ENCODE data around the gene SMC5.

Gene SMC5

DNA sequence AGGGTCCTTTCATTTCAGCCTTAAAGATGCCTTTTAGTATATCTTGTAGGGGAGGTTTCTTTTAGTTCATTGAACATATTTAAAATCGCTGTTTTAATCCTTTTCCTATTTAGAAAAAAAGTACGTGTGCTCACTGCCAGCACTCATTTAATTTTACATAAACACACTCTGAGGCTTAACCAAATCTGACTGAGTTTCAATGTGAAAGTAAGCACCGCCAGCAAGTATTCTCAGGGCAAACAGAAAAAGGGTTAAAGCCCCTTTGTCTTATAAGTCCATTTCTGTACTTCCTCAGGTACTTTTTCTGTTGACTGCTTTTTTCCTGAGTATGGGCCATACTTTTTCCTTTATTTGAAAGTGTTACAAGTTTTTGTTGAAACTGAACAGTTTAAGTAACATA is 31.8 kb downstream of the SMC5 start:
- Histone ChIP-seq H4K8ac (ENCODE audit: low read length) (no peak overlapping the region), H3K18ac (ENCODE audit: low read depth in 1 of 2, low read length in 2 of 2) (no peak overlapping the region), H3K79me1 (replicated peaks; ENCODE audit: low read length, poor library complexity, severe bottlenecking) (peaks cover 12% of the 10 kb centered on the region), H2AK5ac (ENCODE audit: low read length, severe bottlenecking) (no peak overlapping the region), H3K4ac (ENCODE audit: low read depth in 1 of 2, low read length in 2 of 2) (no peak overlapping the region), H2AFZ (ENCODE audit: low read depth, low read length) (no peak overlapping the region), H2BK15ac (ENCODE audit: low read depth, poor library complexity, severe bottlenecking) (no peak overlapping the region), H4K91ac (ENCODE audit: low read length) (no peak overlapping the region), H3K27me3 (ENCODE audit: control insufficient read depth in 1 of 2, insufficient read depth in 1 of 2, low read length in 2 of 2) (no peaks in the 10 kb centered on the region), H2BK12ac (ENCODE audit: low read length in 2 of 2) (no peak overlapping the region), H3K14ac (ENCODE audit: low read length in 2 of 2) (no peak overlapping the region), H2BK5ac (ENCODE audit: low read depth, low read length, poor library complexity, severe bottlenecking) (no peak overlapping the region), H3K9me3 (ENCODE audit: control insufficient read depth, low read length) (peaks cover 16% of the 10 kb centered on the region), H3K4me2 (ENCODE audit: low read length, poor library complexity, severe bottlenecking) (no peak overlapping the region), H3K36me3 (ENCODE audit: control insufficient read depth in 1 of 2, insufficient read depth in 2 of 2, low read depth in 1 of 2, low read length in 2 of 2) (peaks cover 9 to 85% of the 10 kb centered on the region in 2 experiments), H2BK120ac (ENCODE audit: low read depth, low read length) (no peak overlapping the region), H3K23ac (ENCODE audit: low read length in 2 of 2) (no peak overlapping the region), H3K9ac (ENCODE audit: low read length) (no peak overlapping the region), H3K27ac (ENCODE audit: low read length, poor library complexity, severe bottlenecking) (no peak overlapping the region), H3K4me3 (ENCODE audit: insufficient read depth in 1 of 2, low read depth in 1 of 2, low read length in 2 of 2) (no peak overlapping the region), H3K4me1 (ENCODE audit: control insufficient read depth, insufficient read depth, low read depth, low read length) (no peaks in the 10 kb centered on the region)
- no peak for DNase-seq
- WGBS: over 99% methylated on average over 3 of the region's 3 CpGs

DNA sequence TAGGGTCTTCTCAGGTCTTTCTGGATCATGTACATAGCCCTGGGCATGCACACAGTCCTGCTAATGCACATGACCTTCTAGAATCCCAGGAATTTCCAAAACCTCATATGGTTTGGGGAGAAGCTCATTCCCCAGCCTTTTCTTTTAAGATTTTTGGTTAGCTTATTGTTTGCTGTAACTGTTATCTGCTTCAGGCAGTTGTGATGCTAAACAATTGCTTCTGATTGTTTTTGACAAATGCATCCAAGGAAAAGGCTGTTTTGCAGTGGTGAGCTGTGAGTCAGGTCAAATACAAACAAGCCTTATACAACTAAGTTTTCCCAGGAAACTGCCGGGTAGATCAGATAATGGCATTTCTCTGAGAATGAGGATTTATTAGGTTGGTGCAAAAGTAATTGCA is 32.7 kb downstream of the SMC5 start:
- no peak for DNase-seq
- H2BK120ac ChIP-seq (ENCODE audit: low read depth, low read length): no peak overlapping the region
- H3K18ac ChIP-seq (ENCODE audit: low read depth in 1 of 2, low read length in 2 of 2): no peak overlapping the region
- 100% methylated on average over 1 of the region's 1 CpG for WGBS
- peaks cover 9 to 80% of the 10 kb centered on the region in 2 experiments for H3K36me3 ChIP-seq (ENCODE audit: control insufficient read depth in 1 of 2, insufficient read depth in 2 of 2, low read depth in 1 of 2, low read length in 2 of 2)
- no peak overlapping the region for H3K23ac ChIP-seq (ENCODE audit: low read length in 2 of 2)
- H3K79me1 ChIP-seq (replicated peaks; ENCODE audit: low read length, poor library complexity, severe bottlenecking): peaks cover 13% of the 10 kb centered on the region
- no peaks in the 10 kb centered on the region for H3K27me3 ChIP-seq (ENCODE audit: control insufficient read depth in 1 of 2, insufficient read depth in 1 of 2, low read length in 2 of 2)
- no peak overlapping the region for H2BK12ac ChIP-seq (ENCODE audit: low read length in 2 of 2)
- no peak overlapping the region for H4K8ac ChIP-seq (ENCODE audit: low read length)
- no peak overlapping the region for H3K9ac ChIP-seq (ENCODE audit: low read length)
- H2AFZ ChIP-seq (ENCODE audit: low read depth, low read length): no peak overlapping the region
- H3K4ac ChIP-seq (ENCODE audit: low read depth in 1 of 2, low read length in 2 of 2): no peak overlapping the region
- H4K91ac ChIP-seq (ENCODE audit: low read length): no peak overlapping the region
- no peak overlapping the region for H2AK5ac ChIP-seq (ENCODE audit: low read length, severe bottlenecking)
- H3K4me2 ChIP-seq (ENCODE audit: low read length, poor library complexity, severe bottlenecking): no peak overlapping the region
- no peak overlapping the region for H3K14ac ChIP-seq (ENCODE audit: low read length in 2 of 2)
- H2BK15ac ChIP-seq (ENCODE audit: low read depth, poor library complexity, severe bottlenecking): no peak overlapping the region
- no peaks in the 10 kb centered on the region for H3K4me1 ChIP-seq (ENCODE audit: control insufficient read depth, insufficient read depth, low read depth, low read length)
- no peak overlapping the region for H3K27ac ChIP-seq (ENCODE audit: low read length, poor library complexity, severe bottlenecking)
- H3K9me3 ChIP-seq (ENCODE audit: control insufficient read depth, low read length): peaks cover 16% of the 10 kb centered on the region
- H2BK5ac ChIP-seq (ENCODE audit: low read depth, low read length, poor library complexity, severe bottlenecking): no peak overlapping the region
- H3K4me3 ChIP-seq (ENCODE audit: insufficient read depth in 1 of 2, low read depth in 1 of 2, low read length in 2 of 2): no peak overlapping the region

DNA sequence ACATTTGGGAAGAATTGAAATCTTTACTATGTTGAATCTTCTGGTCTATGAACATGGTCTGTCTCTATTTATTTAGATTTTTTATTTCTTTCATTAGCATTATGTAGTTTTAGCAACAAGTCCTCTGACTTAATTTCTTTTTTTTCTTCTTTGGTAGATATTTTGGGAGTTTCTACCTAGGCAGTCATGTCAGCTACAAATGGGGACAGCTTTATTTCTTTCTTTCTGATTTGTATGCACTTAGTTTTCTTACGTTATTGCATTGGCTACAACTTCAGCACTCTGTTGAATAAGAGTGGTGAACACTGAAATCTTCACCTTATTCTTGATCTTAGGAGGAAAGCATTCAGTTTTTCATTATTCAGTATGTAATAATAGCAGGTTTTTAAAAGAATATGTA is 33.5 kb downstream of the SMC5 start:
- H2BK5ac ChIP-seq (ENCODE audit: low read depth, low read length, poor library complexity, severe bottlenecking): no peak overlapping the region
- H4K91ac ChIP-seq (ENCODE audit: low read length): no peak overlapping the region
- no peak overlapping the region for H3K4me3 ChIP-seq (ENCODE audit: insufficient read depth in 1 of 2, low read depth in 1 of 2, low read length in 2 of 2)
- H3K18ac ChIP-seq (ENCODE audit: low read depth in 1 of 2, low read length in 2 of 2): no peak overlapping the region
- no peak overlapping the region for H2BK12ac ChIP-seq (ENCODE audit: low read length in 2 of 2)
- no peak overlapping the region for H3K23ac ChIP-seq (ENCODE audit: low read length in 2 of 2)
- peaks cover 6 to 78% of the 10 kb centered on the region in 2 experiments for H3K36me3 ChIP-seq (ENCODE audit: control insufficient read depth in 1 of 2, insufficient read depth in 2 of 2, low read depth in 1 of 2, low read length in 2 of 2)
- DNase-seq: no peak
- no peak overlapping the region for H2BK120ac ChIP-seq (ENCODE audit: low read depth, low read length)
- peaks cover 16% of the 10 kb centered on the region for H3K9me3 ChIP-seq (ENCODE audit: control insufficient read depth, low read length)
- peaks cover 11% of the 10 kb centered on the region for H3K79me1 ChIP-seq (replicated peaks; ENCODE audit: low read length, poor library complexity, severe bottlenecking)
- H2AFZ ChIP-seq (ENCODE audit: low read depth, low read length): no peak overlapping the region
- no peak overlapping the region for H4K8ac ChIP-seq (ENCODE audit: low read length)
- H3K27me3 ChIP-seq (ENCODE audit: control insufficient read depth in 1 of 2, insufficient read depth in 1 of 2, low read length in 2 of 2): no peaks in the 10 kb centered on the region
- no peak overlapping the region for H3K9ac ChIP-seq (ENCODE audit: low read length)
- no peak overlapping the region for H2BK15ac ChIP-seq (ENCODE audit: low read depth, poor library complexity, severe bottlenecking)
- no peak overlapping the region for H3K14ac ChIP-seq (ENCODE audit: low read length in 2 of 2)
- H3K27ac ChIP-seq (ENCODE audit: low read length, poor library complexity, severe bottlenecking): no peak overlapping the region
- H2AK5ac ChIP-seq (ENCODE audit: low read length, severe bottlenecking): no peak overlapping the region
- H3K4ac ChIP-seq (ENCODE audit: low read depth in 1 of 2, low read length in 2 of 2): no peak overlapping the region
- no peak overlapping the region for H3K4me2 ChIP-seq (ENCODE audit: low read length, poor library complexity, severe bottlenecking)
- H3K4me1 ChIP-seq (ENCODE audit: control insufficient read depth, insufficient read depth, low read depth, low read length): no peaks in the 10 kb centered on the region
- WGBS: no CpG with 5 or more reads among the region's 1 CpG

DNA sequence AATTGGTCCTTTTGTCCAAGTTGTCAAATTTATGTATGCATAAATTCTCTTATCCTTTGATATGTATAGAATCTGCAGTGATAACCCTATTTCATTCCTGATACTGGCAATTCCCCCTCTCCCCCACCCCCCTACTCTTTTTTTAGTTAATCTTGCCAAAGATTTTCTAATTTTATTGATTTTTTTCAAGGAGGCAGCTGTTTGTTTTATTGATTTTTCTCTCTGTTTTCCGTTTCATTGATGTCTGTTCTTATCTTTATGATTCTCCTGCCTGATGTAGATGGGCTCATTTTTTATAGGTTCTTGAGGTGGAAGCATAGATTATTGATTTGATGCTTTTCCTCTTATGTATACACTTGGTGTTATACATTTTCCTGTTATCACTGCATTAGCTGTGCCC is 34.4 kb downstream of the SMC5 start:
- Histone ChIP-seq H2BK12ac (ENCODE audit: low read length in 2 of 2) (no peak overlapping the region), H3K4me3 (ENCODE audit: insufficient read depth in 1 of 2, low read depth in 1 of 2, low read length in 2 of 2) (no peak overlapping the region), H3K27ac (ENCODE audit: low read length, poor library complexity, severe bottlenecking) (no peak overlapping the region), H3K4me1 (ENCODE audit: control insufficient read depth, insufficient read depth, low read depth, low read length) (no peaks in the 10 kb centered on the region), H3K4me2 (ENCODE audit: low read length, poor library complexity, severe bottlenecking) (no peak overlapping the region), H3K79me1 (replicated peaks; ENCODE audit: low read length, poor library complexity, severe bottlenecking) (peaks cover 11% of the 10 kb centered on the region), H3K4ac (ENCODE audit: low read depth in 1 of 2, low read length in 2 of 2) (no peak overlapping the region), H3K36me3 (ENCODE audit: control insufficient read depth in 1 of 2, insufficient read depth in 2 of 2, low read depth in 1 of 2, low read length in 2 of 2) (peaks cover 6 to 78% of the 10 kb centered on the region in 2 experiments), H2AK5ac (ENCODE audit: low read length, severe bottlenecking) (no peak overlapping the region), H3K9me3 (ENCODE audit: control insufficient read depth, low read length) (peaks cover 16% of the 10 kb centered on the region), H3K27me3 (ENCODE audit: control insufficient read depth in 1 of 2, insufficient read depth in 1 of 2, low read length in 2 of 2) (no peaks in the 10 kb centered on the region), H3K9ac (ENCODE audit: low read length) (no peak overlapping the region), H3K18ac (ENCODE audit: low read depth in 1 of 2, low read length in 2 of 2) (no peak overlapping the region), H2BK5ac (ENCODE audit: low read depth, low read length, poor library complexity, severe bottlenecking) (no peak overlapping the region), H2AFZ (ENCODE audit: low read depth, low read length) (no peak overlapping the region), H4K8ac (ENCODE audit: low read length) (no peak overlapping the region), H2BK15ac (ENCODE audit: low read depth, poor library complexity, severe bottlenecking) (no peak overlapping the region), H3K14ac (ENCODE audit: low read length in 2 of 2) (no peak overlapping the region), H4K91ac (ENCODE audit: low read length) (no peak overlapping the region), H3K23ac (ENCODE audit: low read length in 2 of 2) (no peak overlapping the region), H2BK120ac (ENCODE audit: low read depth, low read length) (no peak overlapping the region)
- WGBS: 86% methylated on average over 1 of the region's 1 CpG
- no peak for DNase-seq

Measured in mesenchymal stem cell (in vitro differentiated cells and primary cell).